ENCODE data around the gene TBC1D17.
A peak's percentile ranks its signal among the peaks of the same experiment; 100 is the strongest.

TBC1D17 gene

GRCh38 chr19:49895566-49896297 lies 18.2 kb downstream of the TBC1D17 start:
- DNase-seq = no peak

GRCh38 chr19:49896863-49897621 lies 19.5 kb downstream of the TBC1D17 start, which contains the start of gene IL4I1:
TSS of gene IL4I1 (minus strand) at chr19:49896887. CDS start at chr19:49896160, 727 bp downstream.
- DNase-seq = no peak

- no peak for DNase-seq
Observed at GRCh38 chr19:49904136-49904535, 26.6 kb downstream of the TBC1D17 start.

GRCh38 chr19:49906879-49907564 lies 29.5 kb downstream of the TBC1D17 start:
- DNase-seq = no peak

GRCh38 chr19:49907745-49908446 lies 30.4 kb downstream of the TBC1D17 start:
- no peak for DNase-seq

- DNase-seq = no peak
Observed at GRCh38 chr19:49908480-49909420, 31.2 kb downstream of the TBC1D17 start.

- peak; percentile 61 for DNase-seq
Observed at GRCh38 chr19:49910179-49910578, 32.7 kb downstream of the TBC1D17 start.

GRCh38 chr19:49911381-49912145 lies 34.1 kb downstream of the TBC1D17 start:
- DNase-seq = no peak

GRCh38 chr19:49912965-49913685 lies 35.6 kb downstream of the TBC1D17 start:
- no peak for DNase-seq

GRCh38 chr19:49913720-49914119 lies 36.2 kb downstream of the TBC1D17 start:
- DNase-seq = no peak

GRCh38 chr19:49915271-49915670 lies 37.8 kb downstream of the TBC1D17 start:
- no peak for DNase-seq

- no peak for DNase-seq
Observed at GRCh38 chr19:49916839-49917733, 39.6 kb downstream of the TBC1D17 start.

GRCh38 chr19:49918089-49918488 lies 40.6 kb downstream of the TBC1D17 start:
- DNase-seq = no peak

- peak; percentile 16 for DNase-seq
Observed at GRCh38 chr19:49920624-49921363, 43.3 kb downstream of the TBC1D17 start.

GRCh38 chr19:49921871-49922795 lies 44.6 kb downstream of the TBC1D17 start:
- no peak for DNase-seq

GRCh38 chr19:49923055-49924003 lies 45.8 kb downstream of the TBC1D17 start:
- no peak for DNase-seq

Data from NCI-H2171 (cell line).